Suppressor macrophage (primary cell): ENCODE data around the gene CFAP77.
"Not testable (repeated sequence)": the region's sequence is repeated elsewhere in the genome, so short reads cannot be mapped to it uniquely, and the experiment has no call there.

Experiments used
- DNase-seq, 4 experiments: peaks; one replicate each; pipeline ENCODE4 v3.0.0-alpha.2; 2020 to 2022
- total RNA-seq, 17 experiments: gene quantifications; one replicate each; lab custom pipeline; 2026; ENCODE audit warnings: mixed read lengths in 6 of 17, inconsistent platforms in 3 of 17; lab: John Stamatoyannopoulos, UW

Gene CFAP77
- total RNA-seq = 0 to 1.3 (median 0) reads per million in 17 experiments

DNA sequence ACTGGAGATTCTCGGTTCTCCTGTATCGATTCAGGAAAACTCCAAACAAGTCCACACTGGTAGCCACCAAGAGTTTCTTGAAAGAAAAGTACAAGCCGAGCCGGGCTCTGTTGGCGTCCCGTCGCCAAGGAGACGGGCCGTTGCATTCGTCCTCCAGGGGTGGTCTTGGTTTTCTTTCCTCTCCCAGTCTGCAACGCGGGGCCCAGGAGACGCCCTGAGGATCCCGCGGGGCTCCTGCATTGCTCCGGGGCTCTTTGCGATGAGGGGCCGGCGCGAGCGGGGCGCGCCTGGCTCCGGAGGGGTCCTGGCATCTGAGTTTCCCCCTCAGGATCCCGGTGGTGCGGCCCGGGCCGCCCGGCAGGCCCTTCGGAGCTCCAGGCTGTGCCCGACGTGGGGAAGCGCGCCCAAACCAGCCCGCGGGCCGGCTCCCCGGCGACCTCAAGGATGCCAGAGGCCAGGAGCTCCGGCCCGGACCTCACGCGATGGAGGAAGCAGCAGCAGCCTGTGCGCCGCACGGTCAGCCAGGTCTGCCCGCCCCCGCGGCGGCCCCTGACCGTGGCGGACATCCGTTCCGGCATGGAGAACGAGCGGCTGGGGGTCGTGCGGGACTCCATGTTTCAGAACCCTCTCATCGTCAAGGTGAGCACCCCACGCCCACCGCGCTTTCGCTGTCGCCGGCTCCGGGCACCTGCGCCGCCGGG, at the start of gene CFAP77:
Gene CFAP77 (plus strand): TSS at position 384 of the 701 bp plus-strand sequence. CDS start 61 bp downstream, at position 445.
- DNase-seq = peak; percentile 32 to 66 (median 53)

DNA sequence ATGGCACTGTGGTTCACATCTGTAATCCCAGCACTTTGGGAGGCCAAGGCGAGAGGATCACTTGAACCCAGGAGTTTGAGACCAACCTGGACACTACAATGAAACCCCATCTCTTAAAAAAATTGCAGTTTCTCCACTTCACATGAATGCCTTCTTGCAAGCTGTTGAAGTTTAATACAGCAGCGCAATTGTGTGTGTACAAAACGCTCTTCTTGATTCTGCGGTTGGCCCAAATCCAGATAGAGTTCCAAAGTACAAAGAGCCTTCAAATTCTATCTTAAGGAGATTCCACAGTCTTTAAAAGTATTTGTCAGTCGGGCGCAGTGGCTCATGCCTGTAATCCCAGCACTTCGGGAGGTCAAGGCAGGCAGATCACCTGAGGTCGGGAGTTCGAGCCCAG, 45.9 kb upstream of the CFAP77 start:
- DNase-seq = no peak

DNA sequence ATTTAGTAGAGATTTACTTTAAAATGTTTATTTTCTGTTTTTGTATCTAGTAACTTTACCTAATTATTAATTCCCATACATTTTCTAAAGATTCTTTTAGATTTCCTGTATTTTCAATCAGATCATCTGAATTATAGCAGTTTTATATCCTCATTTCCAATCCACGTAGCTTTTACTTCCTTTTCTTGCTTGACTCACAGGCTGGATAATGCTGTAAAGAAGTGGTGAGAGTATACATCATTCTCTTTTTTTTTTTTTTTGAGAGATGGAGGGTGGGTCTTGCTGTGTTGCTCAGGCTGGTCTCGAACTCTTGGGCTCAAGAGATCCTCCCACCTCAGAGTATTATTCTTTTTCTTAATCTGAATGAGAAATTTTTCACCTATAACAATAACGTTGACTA, 44.0 kb upstream of the CFAP77 start:
- peak in 2 of 4 experiments; percentile 57 to 64 for DNase-seq

DNA sequence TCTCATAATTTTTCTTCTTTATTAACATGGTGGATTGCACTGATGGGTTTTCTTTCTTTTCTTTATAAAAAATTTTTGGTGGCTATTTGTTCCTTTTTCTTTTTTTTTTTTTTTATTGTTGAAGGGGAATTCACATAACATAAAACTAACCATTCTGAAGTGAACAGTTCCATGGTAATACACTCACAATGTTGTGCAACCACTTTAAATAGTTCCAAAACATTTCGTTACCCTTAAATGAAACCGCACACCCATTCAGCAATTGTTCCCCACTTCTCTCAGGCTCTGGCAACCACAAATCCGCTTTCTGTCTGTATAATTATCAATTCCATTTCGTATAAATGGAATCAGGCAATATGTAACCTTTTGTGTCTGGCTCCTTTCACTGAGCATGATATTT, 43.5 kb upstream of the CFAP77 start:
- peak; percentile 17 to 59 (median 44) for DNase-seq

DNA sequence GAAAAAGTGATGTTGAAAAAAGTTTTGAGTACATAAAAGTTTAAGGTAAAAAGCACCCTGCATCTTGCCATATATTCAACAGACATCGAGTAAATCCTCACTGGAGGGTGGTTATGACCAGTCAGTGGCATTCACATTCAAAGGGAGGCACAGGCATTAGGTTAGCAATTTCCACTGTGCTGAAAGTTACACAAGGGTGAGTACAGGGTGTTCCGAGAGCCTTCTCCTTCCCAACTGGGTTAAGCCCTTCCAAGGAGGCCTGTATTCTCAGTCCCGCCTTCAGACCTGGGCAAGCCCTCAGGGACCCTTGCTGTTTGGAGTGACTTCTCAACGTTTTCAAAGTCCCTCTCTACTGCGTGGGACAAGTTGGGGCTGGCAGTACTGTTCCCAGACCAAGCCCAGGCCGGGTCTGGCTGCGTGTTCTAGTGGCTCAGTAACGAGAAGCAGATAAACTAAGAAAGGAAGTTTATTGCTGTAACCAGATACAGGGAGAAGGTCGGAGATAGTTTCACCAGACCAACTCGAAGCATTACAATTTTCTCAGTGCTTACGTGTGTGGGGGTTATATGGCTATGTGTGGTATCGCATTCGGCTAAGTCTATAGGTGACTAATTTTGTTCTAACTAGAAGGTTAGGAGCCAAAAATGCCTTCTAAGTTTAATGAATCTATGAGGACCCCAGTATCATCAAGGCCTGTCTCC, 42.2 kb upstream of the CFAP77 start:
- DNase-seq = no peak

DNA sequence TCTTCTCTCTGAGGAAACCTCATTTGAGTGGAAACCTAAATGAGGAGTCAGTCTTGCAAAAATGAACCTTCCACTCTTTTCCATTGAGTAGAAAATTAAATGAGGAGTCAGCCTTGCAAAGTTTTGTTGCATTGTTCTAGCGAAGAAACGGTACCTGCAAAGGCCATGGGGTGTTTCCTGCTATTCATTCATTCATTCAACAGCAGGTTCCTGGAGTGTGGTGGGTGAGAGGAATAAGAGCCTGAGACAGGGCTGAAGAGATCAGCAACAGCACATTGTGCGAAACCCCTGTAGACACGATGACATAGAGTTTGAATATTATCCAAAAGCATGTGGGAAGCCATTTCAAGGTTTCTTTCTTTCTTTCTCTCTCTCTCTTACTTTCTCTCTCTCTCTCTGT, 40.6 kb upstream of the CFAP77 start:
- no peak for DNase-seq

DNA sequence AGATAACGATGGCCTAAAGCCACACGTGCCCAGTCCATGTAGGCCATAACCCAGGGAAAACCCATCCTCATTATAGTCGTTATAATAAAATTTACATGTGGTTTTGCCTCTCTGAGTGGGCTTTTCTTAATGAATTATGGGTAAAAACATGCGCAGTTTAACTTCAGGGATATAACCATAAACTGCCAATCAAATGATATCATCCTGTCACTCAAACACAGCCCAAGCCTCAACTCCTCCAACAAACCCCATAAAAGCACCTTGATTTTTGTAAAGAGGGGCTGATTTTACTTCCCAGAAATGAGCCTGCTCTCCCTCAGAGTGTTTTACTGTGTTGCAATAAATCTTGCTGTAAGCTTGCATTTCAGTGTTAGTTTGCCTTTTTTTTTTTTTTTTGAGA, 39.4 kb upstream of the CFAP77 start:
- DNase-seq = peak in 3 of 4 experiments; percentile 34 to 43 (median 36)

DNA sequence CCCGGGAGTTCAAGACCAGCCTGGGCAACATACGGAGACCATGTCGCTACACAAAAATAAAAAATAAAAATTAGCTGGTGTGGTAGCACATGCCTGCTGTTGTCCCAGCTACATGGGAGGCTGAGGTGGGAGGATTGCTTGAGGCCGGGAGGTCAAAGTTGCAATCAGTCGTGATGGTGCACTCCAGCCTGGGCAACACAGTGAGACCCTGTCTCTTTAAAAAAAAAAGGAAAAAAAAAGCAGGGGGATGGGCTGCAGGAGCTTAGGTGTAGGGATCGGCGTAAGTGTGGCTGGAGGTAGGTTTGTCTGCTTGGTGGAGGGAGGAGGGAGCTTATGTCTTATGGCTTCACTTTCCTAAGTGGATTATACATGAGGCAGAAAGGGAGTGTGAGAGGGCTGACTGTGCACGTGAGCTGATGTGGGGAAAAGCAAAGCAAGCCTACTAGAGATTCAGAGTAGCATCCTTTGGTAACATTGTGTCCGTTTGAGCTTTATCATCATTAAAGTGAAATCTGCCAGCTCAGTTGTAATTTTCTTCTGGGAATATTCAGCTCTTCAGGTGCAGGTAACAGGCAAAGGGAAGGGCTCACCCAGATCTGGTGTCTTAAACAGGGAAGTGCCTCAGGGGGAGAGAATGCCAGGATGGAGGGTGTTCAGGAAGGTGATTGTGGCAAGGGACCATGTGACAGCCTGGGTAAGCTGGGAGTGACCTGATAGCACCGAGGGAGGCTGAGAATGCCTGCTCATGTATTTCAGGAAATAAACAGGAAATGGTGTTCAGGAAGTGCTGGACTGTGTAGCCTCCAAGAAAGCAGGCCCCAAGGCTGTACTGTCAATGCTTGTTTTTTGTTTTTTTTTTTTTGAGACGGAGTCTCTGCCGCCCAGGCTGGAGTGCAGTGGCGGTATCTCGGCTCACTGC, 37.6 kb upstream of the CFAP77 start:
- peak; percentile 86 to 94 (median 91) for DNase-seq

DNA sequence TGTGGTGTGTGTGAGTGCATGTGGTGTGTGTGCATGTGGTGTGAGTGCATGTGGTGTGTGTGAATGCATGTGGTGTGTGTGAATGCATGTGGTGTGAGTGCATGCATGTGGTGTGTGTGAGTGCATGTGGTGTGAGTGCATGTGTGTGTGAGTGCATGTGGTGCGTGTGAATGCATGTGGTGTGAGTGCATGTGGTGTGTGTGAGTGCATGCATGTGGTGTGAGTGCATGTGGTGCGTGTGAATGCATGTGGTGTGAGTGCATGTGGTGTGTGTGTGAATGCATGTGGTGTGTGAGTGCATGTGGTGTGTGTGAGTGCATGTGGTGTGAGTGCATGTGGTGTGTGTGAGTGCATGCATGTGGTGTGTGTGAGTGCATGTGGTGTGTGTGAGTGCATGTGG, 32.2 kb upstream of the CFAP77 start:
- DNase-seq = not testable (repeated sequence)

DNA sequence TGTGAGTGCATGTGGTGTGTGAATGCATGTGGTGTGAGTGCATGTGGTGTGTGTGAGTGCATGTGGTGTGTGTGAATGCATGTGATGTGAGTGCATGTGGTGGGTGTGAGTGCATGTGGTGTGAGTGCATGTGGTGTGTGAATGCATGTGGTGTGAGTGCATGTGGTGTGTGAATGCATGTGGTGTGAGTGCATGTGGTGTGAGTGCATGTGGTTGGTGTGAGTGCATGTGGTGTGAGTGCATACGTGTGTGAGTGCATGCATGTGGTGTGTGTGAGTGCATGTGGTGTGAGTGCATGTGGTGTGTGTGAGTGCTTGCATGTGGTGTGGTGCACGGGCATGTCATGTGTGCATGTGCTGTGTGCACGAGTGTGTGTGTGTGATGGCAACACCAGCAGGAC, 31.6 kb upstream of the CFAP77 start:
- DNase-seq = not testable (repeated sequence)

DNA sequence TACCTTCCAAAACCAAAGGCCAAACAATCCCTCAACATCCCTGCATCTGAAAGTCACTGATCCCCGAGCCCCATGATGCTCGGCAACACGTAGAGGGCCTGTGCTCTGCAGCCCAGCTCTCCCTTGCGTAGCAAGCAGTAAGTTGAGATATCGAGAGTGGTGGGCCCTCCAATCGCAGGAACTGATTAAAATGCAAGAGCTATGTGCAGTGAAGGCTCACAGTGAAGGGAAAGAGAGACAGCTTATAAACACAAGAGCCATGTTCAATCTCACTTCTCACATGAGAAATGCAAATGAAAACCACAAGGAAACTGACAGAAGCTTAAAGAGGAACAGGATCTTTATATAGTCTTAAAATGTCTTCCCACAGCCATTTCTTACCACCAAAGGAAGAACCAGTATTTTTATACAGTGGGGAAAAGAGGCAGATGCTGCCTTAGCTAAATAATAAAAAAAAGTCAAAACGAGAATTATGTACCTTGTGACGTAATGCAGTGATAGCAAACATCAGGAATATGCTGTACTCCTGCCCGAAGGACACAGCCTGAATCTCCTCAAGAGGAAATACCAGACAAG, 28.0 kb upstream of the CFAP77 start:
- DNase-seq = peak in 3 of 4 experiments; percentile 20 to 73 (median 71)

DNA sequence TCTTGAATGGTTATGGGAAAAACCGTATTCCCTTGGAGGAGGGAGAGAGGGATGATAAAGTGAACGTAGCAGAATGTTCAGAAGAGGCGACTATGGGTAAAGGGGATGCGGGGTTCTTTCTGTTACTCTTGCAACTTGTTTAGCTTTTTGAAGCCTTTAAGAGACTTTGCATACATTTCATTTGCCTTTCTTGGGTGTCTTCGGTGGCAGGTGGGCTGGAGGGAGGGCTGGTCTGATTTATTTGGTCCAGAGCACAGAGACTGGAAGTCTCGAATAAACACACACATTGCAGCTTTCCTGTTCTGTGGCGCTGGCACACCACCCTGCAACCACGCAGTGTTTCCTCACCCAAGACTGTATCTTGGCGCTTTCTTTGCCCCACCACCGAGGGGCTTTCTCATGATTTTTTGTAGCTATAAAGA, 26.5 kb upstream of the CFAP77 start:
- DNase-seq = peak in 1 of 4 experiments; percentile 18

DNA sequence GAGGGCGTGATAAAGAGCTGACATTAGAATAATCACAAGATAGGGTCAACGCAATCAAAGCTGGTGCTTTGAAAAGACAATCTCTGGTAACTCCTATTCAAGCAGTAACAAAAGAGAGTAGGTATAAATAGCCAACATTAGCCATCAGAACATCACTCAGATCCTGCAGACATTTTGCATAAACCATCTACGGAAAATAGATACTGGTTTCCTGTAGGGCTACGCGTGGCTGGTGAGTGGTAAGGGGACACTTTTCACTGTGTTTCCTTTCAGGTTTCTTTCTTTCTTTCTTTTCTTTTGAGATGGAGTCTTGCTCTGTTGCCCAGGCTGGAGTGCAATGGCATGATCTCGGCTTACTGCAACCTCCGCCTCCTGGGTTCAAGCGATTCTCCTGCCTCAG, 25.6 kb upstream of the CFAP77 start:
- no peak for DNase-seq

DNA sequence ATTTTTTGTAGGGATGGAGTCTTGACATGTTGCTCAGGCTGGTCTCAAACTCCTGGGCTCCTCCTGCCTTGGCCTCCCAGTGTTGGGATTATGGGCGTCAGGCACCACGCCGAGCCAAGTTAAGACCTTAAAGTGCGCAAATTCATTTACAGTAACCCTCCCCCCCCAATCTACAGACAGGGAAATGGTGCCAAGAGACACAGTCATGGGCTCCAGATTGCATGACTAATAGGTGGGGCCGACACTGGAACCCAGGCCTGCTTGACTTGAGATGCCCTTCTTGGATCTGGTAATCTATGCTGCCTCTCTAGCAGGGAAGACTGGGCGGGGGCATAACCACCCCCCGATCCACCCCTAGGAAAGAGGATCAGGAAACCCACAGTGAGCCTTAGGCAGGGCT, 22.9 kb upstream of the CFAP77 start:
- no peak for DNase-seq

DNA sequence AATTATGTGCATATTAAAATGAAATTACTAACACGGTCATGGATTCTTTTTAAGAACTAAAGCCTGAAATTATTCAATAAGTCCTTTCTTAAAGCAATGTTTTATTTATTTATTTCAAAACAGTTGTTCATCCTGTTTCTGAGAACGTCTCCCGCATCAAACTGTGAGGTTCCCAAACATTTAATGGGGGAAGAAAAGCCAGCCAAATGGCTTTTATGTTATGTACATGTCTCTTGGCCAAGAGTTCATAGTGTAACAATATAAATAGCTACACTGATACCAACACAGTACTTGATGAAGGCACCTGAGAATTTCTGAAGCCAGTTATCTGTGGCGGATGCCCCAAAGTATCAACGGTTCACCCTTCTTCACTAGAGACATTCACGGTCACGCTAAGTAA, 19.0 kb upstream of the CFAP77 start:
- no peak for DNase-seq

DNA sequence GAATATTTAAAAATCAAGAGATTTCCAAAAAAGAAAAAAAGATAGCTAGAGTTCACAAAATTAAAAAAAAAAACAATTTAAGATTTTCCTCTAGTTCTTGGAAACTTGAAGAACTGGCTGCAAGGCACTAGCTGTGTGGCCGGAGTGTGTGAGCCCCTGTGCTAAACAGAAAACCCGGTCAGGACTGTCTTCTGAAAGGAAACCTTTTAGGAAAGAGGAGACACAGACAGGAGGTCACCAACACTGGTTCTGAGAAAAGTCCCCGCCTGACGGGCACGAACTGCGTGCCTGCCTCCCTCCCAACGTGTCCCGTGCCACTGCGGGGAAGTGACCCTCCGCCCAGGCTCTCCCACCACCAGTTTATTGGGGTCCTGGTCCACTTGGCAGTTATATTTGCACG, 18.6 kb upstream of the CFAP77 start:
- no peak for DNase-seq

DNA sequence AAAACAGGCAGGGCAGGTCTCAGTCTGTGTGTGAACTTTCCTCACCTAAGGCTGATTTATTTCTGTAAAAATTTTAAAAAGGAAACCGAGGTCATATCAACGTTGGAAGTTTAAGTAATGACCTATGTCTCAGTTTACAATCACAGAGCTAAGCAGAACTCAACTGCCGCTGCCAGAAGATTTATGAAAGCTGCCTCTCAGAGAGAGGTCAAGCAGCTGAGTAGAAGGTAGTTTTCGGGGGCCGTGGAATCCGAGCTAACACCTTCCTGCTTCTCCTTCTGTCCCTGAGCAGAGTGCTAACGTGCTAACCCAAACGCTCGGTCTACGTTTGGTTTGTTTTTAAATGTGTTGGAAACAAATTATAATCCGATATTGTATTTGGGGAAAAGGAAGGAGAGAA, 14.5 kb upstream of the CFAP77 start:
- DNase-seq = no peak

DNA sequence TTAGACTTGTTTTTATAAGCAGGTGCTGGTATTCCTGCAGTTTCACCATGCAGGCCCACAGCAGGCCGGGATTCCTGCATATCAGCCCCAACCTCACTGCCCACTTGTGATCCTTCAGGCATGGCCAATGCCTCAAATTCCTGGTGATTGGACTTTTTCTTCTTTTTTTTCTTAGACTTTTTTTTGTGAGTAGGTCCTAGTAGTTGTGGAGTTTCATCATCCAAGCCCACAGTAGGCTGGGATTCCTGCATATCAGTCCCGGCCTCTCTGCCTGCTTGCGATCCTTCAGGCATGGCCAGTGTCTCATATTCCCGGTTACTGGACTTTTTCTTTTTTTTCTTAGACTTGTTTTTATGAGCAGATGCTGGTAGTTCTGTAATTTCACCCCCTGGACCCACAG, 8.2 kb upstream of the CFAP77 start:
- no peak for DNase-seq

DNA sequence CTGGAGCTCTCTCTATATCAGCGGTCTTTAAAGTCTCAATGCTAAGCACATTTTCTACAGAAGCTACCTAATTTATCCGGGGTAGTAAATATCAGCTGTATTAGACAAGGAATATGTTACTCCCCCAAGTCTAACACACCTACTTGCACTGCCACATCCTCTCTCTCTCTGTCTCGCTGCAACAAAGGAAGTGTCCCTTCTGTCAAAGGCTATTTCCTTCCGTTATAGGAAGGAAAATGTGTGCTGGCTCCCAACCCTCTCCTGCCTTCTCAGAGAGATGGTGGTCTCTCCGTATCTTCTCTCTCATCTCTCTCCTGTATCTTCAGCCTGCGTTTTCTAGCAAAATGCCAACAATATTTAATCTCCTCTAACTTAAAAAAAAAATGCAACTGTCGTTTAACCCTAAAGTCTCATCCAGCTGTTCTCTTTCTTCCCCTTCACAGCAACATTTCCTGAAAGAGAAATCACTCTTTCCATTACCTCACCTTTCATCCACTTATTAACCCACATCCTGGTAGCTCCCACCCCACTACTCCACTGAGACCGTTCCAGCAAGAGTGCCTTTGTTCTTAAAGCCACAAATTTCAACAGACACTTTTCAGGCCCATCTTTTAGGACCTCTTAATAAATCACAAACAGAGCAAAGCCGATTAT, 5.7 kb upstream of the CFAP77 start:
- DNase-seq = no peak

DNA sequence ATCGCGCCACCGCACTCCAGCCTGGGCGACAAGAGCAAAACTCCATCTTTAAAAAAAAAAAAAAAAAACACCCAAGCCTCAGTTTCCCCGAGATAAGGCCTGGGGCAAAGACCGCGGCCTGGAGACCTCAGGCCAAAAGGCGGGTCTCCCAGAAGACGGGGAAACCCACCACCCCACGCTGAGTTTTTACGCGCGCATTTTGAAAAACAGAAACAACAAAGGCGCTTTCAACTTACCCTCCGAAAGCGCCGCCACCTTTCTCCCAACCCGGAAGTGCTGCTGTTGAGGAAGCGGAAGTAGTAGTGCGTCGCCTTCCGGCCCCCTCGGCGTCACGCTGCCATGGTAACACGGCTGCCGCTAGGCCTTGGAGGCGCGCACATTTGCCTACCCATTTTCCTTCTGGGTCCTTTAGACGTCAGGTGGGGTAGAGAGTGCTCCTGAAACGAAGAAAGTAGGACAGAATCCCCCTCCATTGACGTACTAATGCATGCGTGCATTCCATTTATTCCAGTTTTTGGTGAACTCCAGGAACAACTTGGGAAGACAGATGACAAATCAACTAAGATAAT, 3.4 kb upstream of the CFAP77 start, which contains the start of gene TTF1:
Gene TTF1 (minus strand): TSS at position 287 of the 569 bp plus-strand sequence. CDS start 4,019 bp downstream, outside the sequence.
- peak; percentile 94 to 97 (median 96) for DNase-seq

DNA sequence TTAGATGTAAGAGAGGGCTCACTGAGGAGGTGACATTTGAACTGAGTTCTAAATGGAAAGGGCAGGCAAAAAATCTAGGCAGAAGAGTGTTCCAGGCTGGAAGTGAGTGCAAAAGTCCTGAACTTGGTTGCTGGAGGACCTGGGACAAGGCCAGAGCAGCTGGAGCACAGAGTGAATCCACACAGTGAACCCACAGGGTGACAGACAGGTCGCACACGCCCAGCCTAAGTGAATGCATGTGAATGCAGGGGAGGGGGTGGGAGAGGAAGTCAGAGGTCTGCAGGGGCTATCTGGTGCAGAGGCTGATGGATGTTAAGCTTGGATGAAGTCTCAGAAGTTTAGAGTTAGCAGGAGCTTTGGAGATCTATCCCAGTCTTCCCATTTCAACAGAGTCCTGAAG, 2.8 kb upstream of the CFAP77 start:
- no peak for DNase-seq

DNA sequence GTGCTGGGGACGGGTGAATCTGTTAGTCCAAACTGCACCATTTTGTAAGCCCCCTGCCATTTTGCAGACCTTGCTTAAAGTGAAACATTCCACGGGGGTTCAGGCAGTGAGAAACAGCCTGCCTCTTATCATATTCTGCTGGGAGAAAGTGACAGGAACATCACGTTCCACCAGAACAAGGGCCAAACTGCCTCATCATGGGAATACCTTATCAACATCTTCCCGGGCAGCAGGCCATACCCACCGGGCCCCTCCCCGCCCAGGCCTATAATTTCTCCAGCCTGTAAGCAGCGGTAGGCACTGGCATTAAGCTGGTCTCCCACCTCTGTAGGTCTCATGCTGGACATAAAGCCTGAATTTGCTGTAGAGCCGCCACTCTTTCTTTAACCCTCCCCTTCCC, 1.5 kb upstream of the CFAP77 start:
- no peak for DNase-seq
